Endothelial cell of hepatic sinusoid (primary cell): ENCODE measurements around the gene SOX8.
"Not testable (repeated sequence)": the region's sequence is repeated elsewhere in the genome, so short reads cannot be mapped to it uniquely, and the experiment has no call there.

ENCODE experiments used
- in situ Hi-C: cut with HindIII; loops from 2 replicates; pipeline ENCODE4 v1.10.0; 2017; ENCODE audit warnings: low sequenced_read_pairs

The SOX8 gene

GRCh38 chr16:981695-982144, at the start of gene SOX8:
TSS of gene SOX8 (plus strand) at chr16:981770. CDS start at chr16:981923, 153 bp downstream.
- in situ Hi-C loops = loop anchor here (10.0 to 25.0 kb wide), 2 partner anchors 233 to 306 kb away; no protein-coding TSS in a partner anchor

- in situ Hi-C loops = no loop called here
Measured at GRCh38 chr16:932831-933330, 48.7 kb upstream of the SOX8 start.

- in situ Hi-C loops = no loop called here
Measured at GRCh38 chr16:933581-933980, 48.0 kb upstream of the SOX8 start.

GRCh38 chr16:934178-934577, 47.4 kb upstream of the SOX8 start:
- in situ Hi-C loops = no loop called here

- in situ Hi-C loops = loop anchor here (5.0 kb wide), 1 partner anchor 42 kb away; no protein-coding TSS in a partner anchor
Measured at GRCh38 chr16:935684-936083, 45.9 kb upstream of the SOX8 start.

- in situ Hi-C loops = loop anchor here (5.0 kb wide), 1 partner anchor 40 kb away; no protein-coding TSS in a partner anchor
Measured at GRCh38 chr16:937311-937710, 44.3 kb upstream of the SOX8 start.

- in situ Hi-C loops = loop anchor here (5.0 kb wide), 1 partner anchor 40 kb away; no protein-coding TSS in a partner anchor
Measured at GRCh38 chr16:937723-938122, 43.8 kb upstream of the SOX8 start.

GRCh38 chr16:938136-938535, 43.4 kb upstream of the SOX8 start:
- in situ Hi-C loops = loop anchor here (5.0 kb wide), 1 partner anchor 39 kb away; no protein-coding TSS in a partner anchor

GRCh38 chr16:938752-939151, 42.8 kb upstream of the SOX8 start:
- in situ Hi-C loops = loop anchor here (5.0 kb wide), 1 partner anchor 39 kb away; no protein-coding TSS in a partner anchor

GRCh38 chr16:939311-939710, 42.3 kb upstream of the SOX8 start:
- in situ Hi-C loops = loop anchor here (5.0 kb wide), 1 partner anchor 38 kb away; no protein-coding TSS in a partner anchor

GRCh38 chr16:939941-940340, 41.6 kb upstream of the SOX8 start:
- in situ Hi-C loops = loop anchor here (5.0 kb wide), 1 partner anchor 37 kb away; no protein-coding TSS in a partner anchor

- in situ Hi-C loops = no loop called here
Measured at GRCh38 chr16:942436-943060, 39.0 kb upstream of the SOX8 start.

GRCh38 chr16:943971-944370, 37.6 kb upstream of the SOX8 start:
- in situ Hi-C loops = no loop called here

- in situ Hi-C loops = no loop called here
Measured at GRCh38 chr16:945271-946047, 36.1 kb upstream of the SOX8 start.

- in situ Hi-C loops = no loop called here
Measured at GRCh38 chr16:946048-946395, 35.5 kb upstream of the SOX8 start.

- in situ Hi-C loops = no loop called here
Measured at GRCh38 chr16:947255-947921, 34.2 kb upstream of the SOX8 start.

GRCh38 chr16:947922-948303, 33.7 kb upstream of the SOX8 start:
- in situ Hi-C loops = not testable (repeated sequence)

- in situ Hi-C loops = not testable (repeated sequence)
Measured at GRCh38 chr16:948767-949166, 32.8 kb upstream of the SOX8 start.

GRCh38 chr16:950733-951573, 30.6 kb upstream of the SOX8 start:
- in situ Hi-C loops = not testable (repeated sequence)

- in situ Hi-C loops = no loop called here
Measured at GRCh38 chr16:951660-952301, 29.8 kb upstream of the SOX8 start.
